NCI-H1930 (cell line): ENCODE results near the gene KRT4.
"Not testable (repeated sequence)": the region's sequence is repeated elsewhere in the genome, so short reads cannot be mapped to it uniquely, and the experiment has no call there.

Experiments
- DNase-seq, 2 experiments: peaks; one replicate each; lab custom pipeline; 2025; lab: John Stamatoyannopoulos, UW

KRT4 gene

GRCh38 chr12:52772772-52773171 is 41.1 kb downstream of the KRT4 start:
- no peak for DNase-seq

DNA sequence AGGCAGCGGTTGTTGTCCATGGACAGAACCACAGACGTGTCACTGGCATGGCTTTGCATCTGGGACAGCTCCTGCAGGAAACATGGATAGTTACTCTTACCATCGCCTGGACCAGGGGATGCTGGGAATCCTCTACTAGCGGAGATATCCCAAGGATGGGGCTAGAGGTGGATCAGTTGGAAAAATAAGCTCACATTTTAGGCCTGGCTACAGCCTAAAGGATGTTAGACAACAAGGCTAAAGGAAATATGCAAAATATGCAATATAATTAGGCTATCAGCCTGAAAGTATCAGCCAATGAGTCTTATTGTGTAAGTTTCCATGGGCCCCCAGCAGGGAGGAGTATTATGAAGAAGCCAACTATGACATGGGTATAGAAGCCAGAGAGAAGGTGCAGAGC is 41.7 kb downstream of the KRT4 start:
- no peak for DNase-seq

DNA sequence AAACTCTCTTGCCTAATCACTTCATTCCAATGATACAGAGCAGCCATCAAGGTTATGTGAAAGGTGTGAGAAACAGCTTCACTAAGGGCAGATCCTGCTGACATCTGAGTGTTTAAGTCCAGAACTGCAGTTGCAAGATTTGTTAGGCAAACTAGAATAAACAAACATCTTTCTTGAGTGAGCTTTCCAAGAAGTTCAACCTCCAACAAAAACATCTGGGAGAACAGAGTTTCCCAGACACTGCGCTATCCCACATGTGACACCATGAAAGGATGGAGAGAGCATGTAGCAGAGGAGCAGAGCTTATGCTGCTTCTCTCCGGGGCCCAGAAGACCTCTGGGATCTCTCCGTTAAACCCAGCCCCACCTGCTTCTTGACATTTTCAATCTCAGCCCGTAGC is 42.4 kb downstream of the KRT4 start:
- DNase-seq: no peak

DNA sequence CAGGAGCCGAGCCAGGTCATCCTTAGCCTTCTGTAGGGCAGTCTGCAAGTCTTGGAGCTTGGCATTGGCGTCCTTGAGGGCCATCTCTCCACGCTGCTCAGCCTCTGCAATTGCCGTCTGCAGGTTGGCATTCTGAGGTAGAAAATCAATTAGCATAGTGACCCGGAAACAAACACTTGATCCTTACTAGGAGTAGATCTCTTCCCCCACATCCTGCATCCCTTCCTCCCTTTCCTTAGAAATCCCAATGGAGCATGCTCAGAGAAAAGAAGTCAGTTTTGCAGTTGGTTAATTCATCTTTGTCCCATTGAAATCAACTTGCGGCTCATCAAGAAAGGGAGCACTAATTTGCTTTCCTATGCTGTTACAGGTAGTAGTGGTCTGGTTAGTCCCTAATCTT is 42.8 kb downstream of the KRT4 start:
- no peak for DNase-seq

- DNase-seq: no peak
Observed at GRCh38 chr12:52769946-52770345, 44.0 kb downstream of the KRT4 start.

DNA sequence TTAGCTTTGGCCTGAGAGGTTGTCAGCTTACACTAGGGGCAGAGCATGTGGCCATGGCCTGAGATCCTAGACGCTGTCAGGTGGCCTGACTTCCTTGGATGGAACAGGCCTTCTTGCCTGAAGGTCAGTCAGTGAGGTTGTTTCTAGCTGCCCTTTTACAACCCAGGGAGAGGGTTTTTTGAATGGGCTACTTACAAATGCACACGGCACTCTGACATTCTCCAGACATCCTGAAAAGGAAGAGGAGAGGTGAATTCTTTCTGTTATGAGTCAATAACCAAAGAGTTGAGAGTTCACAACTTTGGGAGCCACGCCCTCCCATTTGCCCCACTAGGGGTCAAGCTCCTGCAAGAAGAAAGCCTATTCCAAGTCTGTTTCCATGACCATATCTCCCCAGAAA is 44.6 kb downstream of the KRT4 start:
- DNase-seq: no peak

- DNase-seq: no peak
Observed at GRCh38 chr12:52768479-52769200, 45.3 kb downstream of the KRT4 start.

DNA sequence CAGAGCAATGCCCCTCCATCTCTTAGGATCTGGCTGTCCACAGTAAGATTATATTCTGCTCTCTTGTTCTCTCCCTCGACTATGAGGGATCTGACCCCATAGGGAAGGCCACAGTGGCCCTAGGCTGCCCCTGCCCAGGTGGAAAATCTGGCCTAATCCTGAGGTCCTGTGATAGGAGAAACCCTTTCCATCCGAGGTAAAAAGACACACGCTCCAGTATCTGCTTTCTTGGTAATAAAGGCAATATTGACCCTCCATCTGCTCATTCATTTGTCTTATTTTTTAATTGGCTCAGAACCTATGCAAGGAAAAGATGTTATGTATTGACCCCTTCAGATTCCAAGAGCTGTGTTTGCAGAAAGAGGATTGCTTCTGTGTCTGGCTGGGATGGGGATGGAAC is 46.5 kb downstream of the KRT4 start:
- DNase-seq: no peak

- no peak for DNase-seq
Observed at GRCh38 chr12:52767020-52767379, 46.9 kb downstream of the KRT4 start.

GRCh38 chr12:52766351-52767019 is 47.4 kb downstream of the KRT4 start:
- DNase-seq: no peak

- DNase-seq: no peak
Observed at GRCh38 chr12:52765702-52766101, 48.2 kb downstream of the KRT4 start.

GRCh38 chr12:52763991-52764390 is 49.9 kb downstream of the KRT4 start:
- no peak for DNase-seq

- no peak for DNase-seq
Observed at GRCh38 chr12:52763036-52763659, 50.8 kb downstream of the KRT4 start.

- DNase-seq: no peak
Observed at GRCh38 chr12:52761802-52762201, 52.1 kb downstream of the KRT4 start.

- not testable (repeated sequence) for DNase-seq
Observed at GRCh38 chr12:52761218-52761617, 52.7 kb downstream of the KRT4 start.

GRCh38 chr12:52760623-52761022 is 53.3 kb downstream of the KRT4 start:
- no peak for DNase-seq

GRCh38 chr12:52759695-52760094 is 54.2 kb downstream of the KRT4 start:
- DNase-seq: no peak

DNA sequence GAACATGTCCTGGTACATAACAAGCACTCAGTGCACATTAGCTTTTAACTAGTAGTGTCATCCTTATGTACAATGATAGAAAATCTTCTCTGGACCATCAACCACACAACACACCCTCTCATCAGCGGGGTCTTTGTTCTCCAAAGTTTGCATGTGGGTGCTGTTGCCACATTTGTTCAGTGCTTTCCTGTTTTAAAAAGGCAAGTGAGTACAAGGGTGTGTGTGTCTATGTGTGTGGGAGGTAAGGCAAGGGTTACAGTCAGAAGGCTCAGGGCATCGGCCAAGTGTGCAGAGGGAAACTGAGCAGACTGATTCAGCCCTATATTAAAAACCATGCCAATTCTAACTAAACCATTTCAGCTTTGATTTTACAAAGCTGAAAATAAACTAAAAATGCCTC is 54.7 kb downstream of the KRT4 start:
- DNase-seq: no peak

DNA sequence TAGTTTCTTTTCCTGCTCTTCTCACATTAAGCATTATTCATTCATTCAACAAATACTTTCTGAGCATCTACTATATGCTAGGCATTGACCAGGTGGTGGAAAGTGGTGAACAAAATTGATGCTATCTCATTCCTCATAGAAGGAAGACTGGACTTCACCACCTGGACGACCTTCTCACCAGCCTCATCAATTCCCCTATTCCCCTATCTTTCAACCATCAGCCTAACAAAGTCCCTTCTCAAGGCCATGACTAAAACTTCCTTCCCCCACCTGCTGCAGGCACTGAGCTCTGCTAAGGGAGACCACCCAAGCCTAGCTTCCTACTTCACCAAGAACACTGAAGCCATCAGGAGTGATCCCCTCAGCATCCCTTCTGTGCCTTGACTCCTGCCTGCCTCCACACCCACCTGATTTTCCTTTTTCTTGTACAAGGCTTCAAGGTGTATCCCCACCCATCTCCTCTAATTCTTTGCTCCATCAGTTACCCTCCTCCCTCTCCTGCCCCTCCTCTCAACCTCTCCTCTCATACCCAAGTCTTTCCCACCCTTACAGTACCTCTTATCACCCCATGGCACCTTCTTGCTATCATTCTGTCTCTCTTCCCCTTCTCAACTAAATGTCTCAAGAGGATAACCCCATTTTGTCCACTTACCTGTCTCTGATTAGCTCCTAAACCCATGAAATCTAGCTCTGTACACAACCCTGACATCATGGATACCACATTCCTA is 56.3 kb downstream of the KRT4 start:
- DNase-seq: no peak
